GF-D8 (cell line): ENCODE data around the gene SEC63.

Experiments used
- DNase-seq: peaks from one replicate; lab custom pipeline; 2025; lab: John Stamatoyannopoulos, UW

The SEC63 gene

GRCh38 chr6:107818272-107818671 is 139.7 kb downstream of the SEC63 start:
- no peak for DNase-seq

- no peak for DNase-seq
Observed at GRCh38 chr6:107817784-107818183, 140.2 kb downstream of the SEC63 start.
